Fibroblast of villous mesenchyme (primary cell): Measurements from ENCODE around the gene GCNT1. TPM values are rescaled to one million over a fixed set of nuclear protein-coding genes. Genes with fewer than 3 reads are reported as not detected.
A peak's percentile ranks its signal among the peaks of the same experiment; 100 is the strongest.

Source experiments
- DNase-seq: peaks from one replicate; pipeline ENCODE4 v3.0.0-alpha.2; 2010; ENCODE audit warnings: low read depth
- H3K4me3 ChIP-seq: 2 replicates; pipeline ENCODE4 v1.5.1; 2011; ENCODE audit warnings: low read depth, mild to moderate bottlenecking, low read length
- CTCF ChIP-seq: IDR thresholded peaks from 2 replicates; pipeline ENCODE4 v1.5.1; 2012; ENCODE audit warnings: low read depth, mild to moderate bottlenecking, low read length; ENCODE audit not compliant: insufficient read depth
- total RNA-seq: library from RNA; depleted of rRNA; stranded (reverse); fragments of >200 nt; gene quantifications from 2 replicates; pipeline ENCODE4 v1.2.3, GENCODE V29; 2012

GCNT1 gene
- total RNA-seq, 1 donor = 9.9 TPM

GRCh38 chr9:76419782-76420380 lies 39.1 kb upstream of the GCNT1 start:
- DNase-seq = peak; percentile 36
- peak; percentile 67 for TF ChIP-seq CTCF
- H3K4me3 ChIP-seq = no peak overlapping the region

DNA sequence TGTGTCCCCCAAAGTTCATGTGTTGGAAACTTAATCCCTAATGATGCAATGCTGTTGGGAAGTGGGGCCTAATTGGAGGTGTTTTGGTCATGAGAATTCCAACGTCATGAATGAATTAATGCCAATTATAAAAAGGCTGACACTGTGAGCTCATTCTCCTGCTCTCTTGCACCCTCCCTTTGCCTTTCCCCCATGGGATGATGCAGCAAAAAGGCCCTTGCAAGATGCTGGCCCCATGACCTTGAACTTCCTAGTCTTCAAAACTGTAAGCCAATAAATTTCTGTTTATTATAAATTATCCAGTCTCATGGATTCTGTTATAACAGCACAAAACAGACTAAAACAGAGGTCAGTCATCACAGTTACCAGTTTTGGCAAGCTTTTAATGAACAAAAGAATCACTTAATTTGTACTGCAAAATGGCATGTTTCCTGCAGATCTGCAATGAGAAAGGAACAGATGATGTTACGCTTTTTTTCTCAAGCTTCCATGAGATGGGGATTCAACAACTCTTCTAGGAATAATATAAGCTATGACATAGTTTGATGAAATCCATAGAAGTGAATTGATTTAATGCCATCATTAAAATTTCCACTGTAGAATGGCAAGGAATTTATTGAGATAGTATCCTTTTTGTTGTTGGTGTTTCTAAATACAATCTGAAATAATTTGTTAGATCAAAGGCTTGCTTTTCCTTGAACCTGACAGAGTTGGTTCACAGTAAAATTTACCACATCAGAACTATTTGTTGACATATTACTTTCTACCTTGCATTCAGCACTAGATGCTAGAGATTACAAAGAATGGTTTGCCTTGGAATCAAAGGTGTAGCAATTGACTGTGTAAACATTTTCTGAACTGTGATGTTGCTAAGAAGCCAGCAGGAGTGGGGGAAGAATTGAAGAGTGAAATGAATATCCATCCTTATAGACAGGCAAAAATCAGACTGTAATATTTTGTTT lies 35.5 kb upstream of the GCNT1 start:
- TF ChIP-seq CTCF = no peak
- no peak for DNase-seq
- no peak overlapping the region for H3K4me3 ChIP-seq

DNA sequence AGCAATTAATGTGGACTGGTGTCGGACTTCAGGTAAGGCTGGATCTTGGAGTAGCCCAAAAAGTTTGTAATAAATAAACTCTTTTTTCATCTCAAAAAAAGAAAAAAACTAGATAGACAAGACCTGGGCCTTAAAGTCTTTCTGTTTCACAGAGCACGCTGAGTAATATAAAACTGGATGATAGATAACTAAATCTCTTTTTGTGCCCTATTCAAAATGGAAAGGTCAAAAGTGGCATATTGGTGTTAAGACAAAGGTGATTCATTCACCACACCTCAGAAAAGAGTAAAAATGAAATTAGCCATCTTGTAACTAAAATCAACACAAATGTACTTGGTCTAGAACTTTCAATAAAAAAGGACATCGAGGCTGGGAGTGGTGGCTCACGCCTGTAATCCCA lies 34.5 kb upstream of the GCNT1 start:
- no peak for TF ChIP-seq CTCF
- DNase-seq = no peak

GRCh38 chr9:76425677-76426453 lies 33.1 kb upstream of the GCNT1 start:
- H3K4me3 ChIP-seq = no peak overlapping the region
- DNase-seq = no peak
- no peak for TF ChIP-seq CTCF

More for the DNA sequence above, 34.5 kb upstream of the GCNT1 start:
- H3K4me3 ChIP-seq = no peak overlapping the region

GRCh38 chr9:76426807-76427419 lies 32.1 kb upstream of the GCNT1 start:
- no peak overlapping the region for H3K4me3 ChIP-seq
- DNase-seq = no peak
- TF ChIP-seq CTCF = no peak

DNA sequence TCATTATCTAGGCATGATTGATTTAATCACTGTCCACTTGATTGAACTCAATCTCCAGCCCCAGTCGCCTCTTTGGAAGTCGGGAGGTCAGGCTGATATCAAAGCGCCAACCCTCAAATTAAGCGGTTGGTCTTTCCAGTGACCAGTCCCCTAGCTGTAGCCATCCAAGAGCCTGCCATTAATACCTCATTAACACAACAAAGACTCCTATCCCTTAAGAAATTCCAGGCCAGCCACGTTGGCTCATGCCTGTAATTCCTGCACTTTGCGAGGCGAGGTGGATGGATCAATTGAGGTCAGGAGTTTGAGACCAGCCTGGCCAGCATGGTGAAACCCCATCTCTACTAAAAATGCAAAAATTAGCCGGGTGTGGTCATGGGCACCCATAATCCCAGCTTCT lies 27.4 kb upstream of the GCNT1 start:
- DNase-seq = no peak
- H3K4me3 ChIP-seq = no peak overlapping the region
- TF ChIP-seq CTCF = no peak
